GM21526 (cell line): ENCODE measurements around the gene ARPC5.
"Not testable (repeated sequence)": the region's sequence is repeated elsewhere in the genome, so short reads cannot be mapped to it uniquely, and the experiment has no call there.

ENCODE experiments used
- ATAC-seq: cut with Tn5 transposase; IDR thresholded peaks from one replicate; pipeline ENCODE4 v1.9.1; 2021; ENCODE audit warnings: moderate library complexity; ENCODE audit not compliant: unreplicated experiment, low FRiP score

ARPC5 gene

DNA sequence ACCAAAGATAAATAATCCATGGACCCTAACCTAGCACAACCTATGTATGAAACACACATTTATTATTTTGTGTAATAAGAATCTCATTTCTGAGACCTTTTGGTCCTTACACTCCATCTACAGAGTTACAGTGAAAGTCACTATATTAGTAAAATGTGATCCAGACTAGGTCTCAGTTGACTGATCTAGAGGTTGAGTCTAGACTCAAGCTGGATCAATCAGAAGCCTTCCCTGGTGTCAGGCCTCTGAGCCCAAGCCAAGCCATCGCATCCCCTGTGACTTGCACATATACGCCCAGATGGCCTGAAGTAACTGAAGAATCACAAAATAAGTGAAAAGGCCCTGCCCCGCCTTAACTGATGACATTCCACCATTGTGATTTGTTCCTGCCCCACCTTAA is 22.6 kb downstream of the ARPC5 start:
- not testable (repeated sequence) for ATAC-seq

DNA sequence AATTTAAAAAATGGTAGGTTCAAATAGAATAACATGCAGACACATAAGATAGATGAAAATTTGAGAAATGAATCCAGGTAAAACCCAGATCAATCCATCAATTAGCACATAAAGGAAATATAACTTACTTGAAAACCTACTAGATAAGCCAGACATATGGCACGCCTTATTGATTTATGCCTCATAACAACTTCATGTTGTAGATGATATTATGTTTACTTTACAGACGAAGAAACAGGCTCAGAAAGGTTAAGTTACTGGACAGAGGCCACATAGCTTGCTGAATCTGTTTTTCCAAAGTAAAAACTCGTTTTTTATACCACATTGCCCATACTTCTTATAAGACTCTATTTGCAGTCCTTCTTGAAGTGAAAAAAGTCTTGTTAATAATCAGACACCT is 23.2 kb downstream of the ARPC5 start:
- no peak for ATAC-seq

DNA sequence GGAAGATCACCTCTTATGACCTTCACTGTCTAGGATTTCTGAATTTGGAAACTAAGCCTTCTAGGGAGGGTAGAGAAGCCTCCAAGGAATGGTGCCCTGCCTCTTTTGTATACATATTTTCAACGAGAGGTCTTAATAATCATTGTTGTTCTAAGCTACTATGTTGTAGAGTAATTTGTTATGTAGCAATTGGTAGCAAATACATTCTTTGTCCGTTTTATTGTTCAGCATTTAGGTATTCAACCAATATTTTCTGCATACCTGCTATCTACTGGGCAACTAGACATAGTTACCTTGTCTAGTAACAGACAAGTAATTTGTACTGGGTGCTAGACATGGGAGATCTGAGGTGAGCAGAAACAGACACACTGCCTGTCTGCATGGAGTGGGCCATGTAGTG is 24.6 kb downstream of the ARPC5 start:
- no peak for ATAC-seq

DNA sequence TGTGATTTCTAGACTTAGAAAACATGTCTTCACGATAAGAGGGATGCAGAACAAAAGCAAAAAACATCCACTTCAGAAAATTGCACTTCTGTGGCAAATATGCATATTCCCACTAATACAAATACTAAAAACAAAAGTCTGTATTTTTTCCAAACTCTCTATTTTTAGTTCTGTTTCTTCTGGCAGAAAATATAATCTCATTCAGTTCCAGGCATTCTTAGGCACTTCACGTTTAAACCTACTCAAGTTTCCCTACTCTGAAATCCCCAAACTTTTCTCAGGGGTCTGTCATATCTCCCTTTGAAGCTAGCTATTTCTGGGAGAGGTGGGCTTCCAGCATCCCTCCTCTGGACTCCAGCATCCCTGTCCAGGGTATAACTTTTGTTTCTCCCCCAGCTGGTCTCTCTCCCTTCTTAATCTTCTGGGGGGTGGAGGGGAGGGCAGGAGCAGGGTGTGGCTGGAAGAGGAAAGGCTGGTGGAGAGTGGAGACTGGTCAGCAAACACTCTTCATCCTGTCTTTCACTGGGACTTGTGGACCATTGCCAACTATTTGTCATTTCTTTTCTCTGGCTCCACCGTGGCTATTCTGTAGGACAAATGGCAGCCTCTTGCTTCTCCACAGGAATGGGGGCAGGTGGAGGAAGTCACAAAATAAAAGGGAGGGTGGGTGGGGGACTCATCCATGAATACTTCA is 25.7 kb downstream of the ARPC5 start:
- no peak for ATAC-seq

DNA sequence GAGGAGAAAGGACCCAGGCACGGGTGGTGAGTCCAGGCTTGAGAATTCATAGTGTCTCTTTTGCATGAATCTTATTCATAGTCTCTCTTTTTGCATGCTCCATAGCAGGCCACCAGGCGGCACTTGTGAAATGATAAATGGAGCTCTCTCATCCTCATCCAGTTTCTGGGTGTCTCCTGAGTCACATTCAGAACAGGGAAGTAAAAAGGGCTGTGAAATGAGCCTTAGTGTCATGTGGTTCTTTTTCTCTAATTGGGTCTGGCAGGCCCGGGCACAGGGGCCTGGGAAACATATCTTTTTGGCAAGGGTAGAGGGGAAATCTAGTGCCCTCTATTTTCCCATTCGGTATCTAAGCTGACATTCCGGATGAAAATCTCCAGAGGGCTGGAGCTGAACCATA is 26.3 kb downstream of the ARPC5 start:
- peak; percentile 49 for ATAC-seq

DNA sequence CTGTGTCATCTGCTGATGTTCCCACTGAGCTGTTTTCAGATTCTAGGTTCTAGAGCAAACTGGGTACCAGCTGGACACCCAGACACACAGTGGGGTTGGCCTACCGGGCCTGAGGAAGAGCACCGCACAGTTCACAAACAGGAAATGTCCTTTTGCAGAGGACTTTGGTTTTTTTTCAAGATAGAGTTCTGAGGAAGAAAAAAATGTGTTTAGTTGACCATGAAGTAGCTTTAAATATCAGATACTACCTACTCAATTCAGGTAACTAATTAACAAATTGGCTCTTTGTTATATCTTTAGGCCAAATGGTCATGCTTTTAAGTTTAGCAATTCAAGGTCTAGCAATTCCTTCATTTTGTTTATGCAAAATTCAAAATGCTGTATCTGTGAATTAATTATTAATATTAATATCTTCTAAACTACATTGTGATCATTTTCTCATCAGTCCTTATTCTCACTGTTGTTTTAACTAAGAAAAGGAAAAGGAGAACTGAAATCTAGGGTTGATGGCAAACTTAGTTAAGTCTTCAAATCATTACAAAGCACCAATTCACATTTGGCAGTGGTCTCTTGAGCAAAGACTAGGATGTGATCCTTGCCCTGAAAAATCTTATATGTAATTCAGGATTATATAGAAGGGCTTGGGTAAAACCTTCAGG is 28.1 kb downstream of the ARPC5 start:
- no peak for ATAC-seq

DNA sequence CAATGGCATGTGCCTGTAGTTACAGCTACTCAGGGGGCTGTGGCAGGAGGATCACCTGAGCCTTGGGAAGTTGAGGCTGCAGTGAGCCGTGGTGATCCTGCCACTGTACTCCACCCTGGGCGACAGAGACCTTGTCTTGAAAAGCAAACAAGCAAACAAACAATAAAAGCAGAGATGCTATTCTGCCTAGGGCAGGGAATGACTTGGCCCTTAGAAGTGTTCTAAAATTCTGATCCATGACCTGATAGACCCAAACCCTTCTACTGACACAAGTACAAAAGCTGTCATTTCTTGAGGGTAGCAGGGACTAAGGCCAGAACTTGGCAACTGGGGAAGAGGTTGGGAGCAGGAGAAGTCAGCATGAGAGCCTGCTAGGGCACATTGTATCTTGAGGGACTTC is 29.7 kb downstream of the ARPC5 start:
- ATAC-seq = no peak

DNA sequence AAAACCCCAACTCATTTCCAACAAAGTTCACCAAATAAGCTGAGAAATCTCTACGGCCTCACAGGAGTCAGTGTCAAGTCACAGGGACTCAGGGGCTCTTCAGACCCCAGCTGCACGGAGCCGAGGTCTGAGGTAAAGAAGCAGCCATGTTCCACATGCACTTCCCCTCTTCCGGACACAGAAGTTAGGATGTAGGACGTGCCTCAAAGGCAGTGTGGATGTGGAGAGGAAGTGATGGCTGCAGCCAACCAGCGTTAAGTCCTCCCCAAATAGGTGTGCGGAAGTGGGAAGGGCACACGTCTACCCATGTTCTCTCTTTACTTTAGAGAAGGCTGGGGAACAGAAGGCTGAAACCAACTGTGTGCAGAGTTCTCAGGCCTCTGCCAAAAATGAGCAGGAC is 30.8 kb downstream of the ARPC5 start:
- no peak for ATAC-seq

DNA sequence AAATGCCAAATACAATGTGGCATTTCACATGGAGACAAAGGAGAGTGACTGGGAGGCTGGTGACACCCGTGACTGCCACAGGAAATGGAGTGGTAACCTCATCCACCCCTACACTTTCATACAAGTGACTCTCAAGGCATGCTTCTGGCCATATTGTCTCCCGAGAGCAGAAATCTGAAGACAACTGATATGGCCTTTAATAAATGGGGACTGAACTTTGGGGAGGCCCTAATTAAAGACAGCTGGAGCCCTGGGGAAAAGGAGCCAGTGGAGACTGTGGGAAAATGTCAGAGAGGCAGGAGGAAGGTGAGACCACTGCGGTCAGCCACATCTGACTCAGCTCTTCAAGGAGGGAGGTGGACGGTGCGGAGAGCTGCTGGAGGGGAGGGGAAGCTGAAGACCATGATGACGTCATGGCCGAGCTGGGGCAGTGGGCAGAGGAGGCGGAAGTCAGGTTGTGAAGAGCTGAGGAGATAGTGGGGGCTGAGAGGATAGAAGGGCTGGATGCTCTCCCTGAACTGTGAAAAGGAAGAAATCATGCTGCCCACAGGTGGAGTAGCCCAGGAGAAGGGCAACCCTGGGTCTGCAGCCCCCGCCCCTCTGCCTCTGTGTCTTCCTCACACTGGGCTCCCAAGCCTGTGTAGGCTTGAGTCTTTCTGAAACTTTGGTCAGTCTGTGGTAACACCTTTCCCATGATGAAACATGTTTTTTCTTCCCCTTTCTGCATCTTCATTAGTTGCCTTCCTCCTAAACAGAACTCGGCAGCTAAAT is 31.4 kb downstream of the ARPC5 start:
- no peak for ATAC-seq

DNA sequence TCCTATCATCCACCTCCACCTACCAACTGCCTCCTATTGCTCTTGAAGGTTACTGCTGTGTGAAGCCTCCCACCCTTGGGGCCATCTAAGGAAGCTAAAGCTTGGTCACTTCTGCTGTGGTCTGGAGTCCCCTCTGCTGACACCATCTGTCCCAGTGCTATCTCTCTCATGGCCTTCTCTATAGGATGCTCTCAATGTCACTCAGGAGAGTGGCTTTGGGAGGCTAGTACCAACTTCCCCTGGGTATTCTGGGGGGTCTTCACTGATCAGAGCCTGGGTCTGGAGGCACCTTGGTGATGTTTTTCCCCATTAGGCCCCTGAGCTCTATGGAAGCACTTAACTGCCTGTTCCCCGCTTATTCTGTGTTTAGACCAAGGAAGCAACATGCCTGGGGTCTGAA is 33.1 kb downstream of the ARPC5 start:
- ATAC-seq = no peak

DNA sequence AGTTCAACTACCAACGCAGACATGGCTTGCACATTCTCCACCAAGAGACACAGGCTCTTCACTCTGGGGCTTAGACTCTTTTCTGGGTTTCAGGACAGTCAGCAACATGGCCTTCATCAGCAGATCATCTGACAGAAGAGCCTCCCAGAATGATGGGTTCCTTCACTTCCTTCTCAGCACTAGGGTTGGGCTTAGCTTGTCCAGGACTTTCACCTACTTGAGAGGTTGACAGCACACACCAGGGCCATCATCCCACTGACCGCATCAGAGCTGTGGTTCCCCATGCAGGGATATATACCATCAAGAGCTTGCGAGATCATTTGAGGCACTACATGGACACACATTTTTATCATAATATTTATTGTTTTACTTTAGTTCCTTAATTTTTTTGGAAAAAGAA is 34.9 kb downstream of the ARPC5 start:
- no peak for ATAC-seq

DNA sequence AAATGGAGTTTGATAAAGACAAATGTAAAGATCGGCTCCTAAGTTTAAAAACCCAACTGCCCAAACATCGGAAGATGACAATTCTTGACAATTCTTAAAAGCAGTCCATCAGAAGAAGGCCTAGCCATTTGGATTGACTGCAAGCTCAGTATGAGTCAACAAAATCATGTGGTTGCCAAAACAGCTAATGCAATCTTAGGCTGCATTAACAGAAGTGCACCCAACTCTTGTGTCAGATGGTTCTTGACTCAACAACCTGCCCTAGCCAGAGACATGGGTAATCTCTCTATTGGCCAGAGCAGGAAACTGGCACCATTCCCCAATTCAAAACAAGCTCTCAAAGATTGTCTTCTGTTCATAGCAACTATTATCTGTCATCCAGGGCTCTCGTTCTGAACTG is 35.4 kb downstream of the ARPC5 start:
- ATAC-seq = no peak

DNA sequence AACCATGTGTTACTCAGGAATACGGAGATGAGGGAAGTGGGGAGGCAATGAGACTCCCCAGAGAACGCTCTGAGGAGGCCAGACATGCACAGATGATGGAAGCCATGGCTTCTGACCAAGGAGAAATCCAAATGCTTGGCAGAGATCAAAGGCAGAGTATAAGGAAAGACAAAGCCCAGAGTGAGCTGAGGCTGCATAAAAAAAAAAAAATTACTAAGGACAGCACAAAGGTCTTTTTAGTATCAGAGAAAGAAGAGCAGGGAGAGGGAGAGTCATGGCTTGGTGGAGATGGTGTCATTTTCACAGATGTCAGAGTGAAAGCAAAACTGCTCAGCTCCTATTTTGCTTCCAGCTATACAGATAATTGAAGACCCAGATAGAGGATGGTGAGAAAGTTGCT is 37.2 kb downstream of the ARPC5 start:
- peak; percentile 48 for ATAC-seq

DNA sequence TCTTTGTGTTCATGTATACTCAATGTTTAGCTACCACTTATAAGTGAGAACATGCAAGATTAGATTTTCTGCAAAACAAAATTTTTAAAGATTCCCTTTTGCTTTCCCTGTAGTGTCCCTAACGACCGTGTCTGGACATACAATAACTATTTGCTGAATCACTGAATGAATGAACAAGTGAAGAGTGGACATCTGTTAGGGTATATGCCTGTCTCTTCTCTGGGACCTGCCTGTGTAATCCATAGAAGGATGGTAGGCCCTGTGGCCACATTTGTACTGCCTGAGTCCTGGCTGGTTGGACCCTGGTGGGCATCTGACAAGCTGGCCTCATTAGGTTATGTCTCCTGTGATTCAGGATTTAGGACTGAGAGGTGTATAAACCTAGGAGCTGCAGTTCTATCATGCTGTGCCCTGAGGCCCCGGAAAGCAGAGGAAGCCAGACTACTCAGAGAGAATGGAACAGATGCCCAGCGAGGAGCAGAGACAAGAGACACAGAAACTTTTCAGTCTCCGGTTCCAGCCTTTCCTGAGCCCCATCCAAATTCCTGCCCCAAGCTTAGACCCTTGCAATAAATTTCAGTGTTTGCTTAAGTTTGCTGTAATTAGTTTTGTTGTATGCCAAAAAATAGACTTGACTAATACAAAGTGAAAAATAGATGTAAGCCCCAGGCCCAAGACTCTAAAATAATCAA is 37.8 kb downstream of the ARPC5 start:
- ATAC-seq = no peak

DNA sequence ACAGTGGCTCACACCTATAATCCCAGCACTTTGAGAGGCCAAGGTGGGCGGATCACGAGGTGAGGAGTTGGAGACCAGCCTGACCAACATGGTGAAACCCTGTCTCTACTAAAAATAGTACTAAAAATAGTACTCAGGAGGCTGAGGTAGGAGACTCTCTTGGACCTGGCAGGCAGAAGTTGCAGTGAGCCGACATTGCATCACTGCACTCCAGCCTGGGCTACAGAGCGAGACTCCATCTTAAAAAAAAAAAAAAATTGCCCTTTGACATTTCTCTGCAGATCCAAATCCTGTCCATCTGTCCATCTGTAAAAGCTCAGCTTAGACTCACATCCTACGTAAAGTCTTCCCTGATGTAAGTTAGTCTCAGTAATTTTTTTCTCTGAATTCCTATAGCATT is 39.1 kb downstream of the ARPC5 start:
- no peak for ATAC-seq

DNA sequence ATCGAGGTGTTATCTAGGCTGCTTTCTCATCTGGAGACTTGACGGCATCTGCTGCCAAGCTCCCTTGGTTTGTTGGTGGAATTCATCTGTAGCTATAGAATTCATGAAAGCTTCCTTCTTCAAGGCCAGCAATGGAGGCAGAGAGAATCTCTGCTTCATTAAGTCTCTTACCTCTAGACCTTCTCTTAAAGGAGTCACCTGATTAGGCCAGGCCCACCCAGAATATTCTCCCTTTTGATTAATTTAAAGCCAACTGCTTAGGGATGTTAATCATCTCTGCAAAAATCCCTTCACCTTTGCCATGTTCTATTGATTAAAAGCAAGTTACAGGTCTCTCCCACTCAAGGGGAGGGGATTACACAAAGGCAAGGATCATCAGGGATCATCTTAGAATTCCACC is 40.0 kb downstream of the ARPC5 start:
- ATAC-seq = no peak

DNA sequence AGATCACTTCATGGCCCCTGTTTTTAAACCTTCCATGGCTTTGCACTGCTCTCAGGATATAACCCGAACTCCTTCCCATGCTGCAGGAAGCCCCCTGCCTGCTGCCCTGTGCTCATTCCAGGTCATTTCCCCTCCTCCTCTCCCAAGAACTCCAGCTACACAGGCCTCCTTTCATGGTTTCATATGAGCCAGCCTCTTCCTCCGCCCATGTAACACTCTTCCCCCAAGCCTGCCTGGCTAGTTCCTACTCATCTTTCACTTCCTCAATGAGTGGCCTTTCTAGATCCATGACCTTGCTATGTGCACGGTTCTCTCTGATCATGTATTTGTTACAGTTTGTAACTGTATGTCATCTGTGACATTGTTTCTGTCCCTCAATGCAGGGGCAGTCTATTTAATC is 42.2 kb downstream of the ARPC5 start:
- peak; percentile 45 for ATAC-seq

DNA sequence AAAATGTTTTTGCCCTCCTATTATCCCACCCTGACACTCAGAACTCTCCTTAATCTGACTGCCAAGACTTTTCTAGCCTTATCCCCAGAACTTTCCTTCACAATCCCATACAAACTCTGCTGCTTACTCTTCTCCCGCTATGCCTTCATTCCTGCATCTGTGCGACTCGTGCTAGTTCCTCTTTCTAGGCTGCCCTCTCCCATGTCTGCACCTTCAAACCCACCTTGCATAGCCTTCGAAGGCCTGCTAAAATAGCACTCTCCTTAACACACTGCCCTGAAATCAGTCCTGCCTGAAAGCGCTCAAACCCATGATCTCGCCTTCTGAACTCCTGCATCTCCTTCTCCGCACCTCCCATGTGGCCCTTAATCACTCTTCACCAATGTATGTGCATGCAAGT is 42.9 kb downstream of the ARPC5 start:
- no peak for ATAC-seq

DNA sequence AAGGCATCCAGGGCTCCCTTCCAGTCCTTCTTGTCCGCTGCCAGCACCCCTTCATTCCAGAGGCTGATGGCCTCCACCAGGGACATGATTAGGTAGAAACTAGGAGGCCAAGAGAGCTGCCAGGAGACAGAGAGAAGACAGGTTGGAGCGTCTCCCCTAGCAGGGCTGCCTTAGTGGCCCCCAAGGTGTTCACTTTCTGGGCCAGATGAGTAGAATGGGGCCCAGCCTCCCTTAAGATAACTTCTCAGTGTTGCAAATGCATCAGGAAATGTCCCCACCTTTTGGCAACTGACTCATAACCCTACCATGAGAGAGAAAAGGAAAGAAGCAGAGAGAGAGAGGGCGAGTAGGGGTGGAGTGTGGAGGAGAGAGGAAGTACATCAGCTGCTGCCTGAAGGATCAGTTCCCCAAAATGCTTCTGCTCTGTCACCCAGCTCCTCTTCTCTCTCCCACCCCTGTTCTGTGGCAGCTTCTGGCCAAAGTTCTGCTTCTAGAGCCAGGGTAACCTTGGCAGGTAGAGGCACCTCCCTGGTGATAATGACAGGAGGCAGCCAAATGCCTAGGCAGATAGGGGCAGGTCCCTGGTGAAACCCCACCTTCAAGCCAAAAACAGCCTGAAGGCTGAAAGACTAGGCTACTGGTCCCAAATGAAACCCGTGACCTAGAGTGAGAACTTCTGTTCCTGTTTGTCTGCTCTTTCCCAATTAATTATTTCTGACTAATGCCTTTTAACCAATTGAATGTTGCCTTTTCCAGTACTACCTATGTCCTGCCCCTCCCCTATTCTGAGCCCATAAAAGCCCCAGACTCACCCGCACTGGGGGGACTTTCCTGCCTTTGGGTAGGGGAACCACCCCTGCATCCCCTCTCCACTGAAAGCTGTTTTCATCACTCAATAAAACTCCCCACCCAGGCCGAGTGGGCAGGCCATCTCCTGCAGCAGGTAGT is 45.1 kb downstream of the ARPC5 start, which contains the start of gene NCF2:
TSS of gene NCF2 (minus strand) at position 216 of the 948 bp plus-strand sequence. CDS start at position 86, 130 bp downstream.
- ATAC-seq = peak; percentile 83

DNA sequence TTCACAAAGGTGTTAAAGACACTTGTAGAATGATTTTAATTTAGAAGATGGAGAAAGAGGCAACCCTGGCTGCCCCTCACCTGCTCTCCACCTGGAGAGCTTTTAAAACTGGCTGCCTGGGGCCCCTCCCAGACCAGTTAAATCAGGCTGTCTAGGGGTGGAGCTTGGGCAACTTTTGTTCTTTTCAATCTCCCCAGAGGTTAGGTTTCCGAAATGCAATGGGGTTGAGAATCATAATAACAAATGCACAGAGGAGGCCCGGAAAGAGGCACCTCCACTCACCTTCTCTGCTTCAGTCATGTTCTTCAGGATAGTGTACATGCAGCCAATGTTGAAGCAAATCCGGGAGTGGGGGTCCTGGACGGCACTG is 45.7 kb downstream of the ARPC5 start:
- ATAC-seq = no peak
